ENCODE data around the gene ZSCAN20. TPM values are rescaled to one million over a fixed set of nuclear protein-coding genes. Genes with fewer than 3 reads are reported as not detected.

The ZSCAN20 gene
- total and polyA plus RNA-seq, 2 of the 4 experiments (the other 2 are of a cell fraction) = 2.1 to 11.1 TPM

DNA sequence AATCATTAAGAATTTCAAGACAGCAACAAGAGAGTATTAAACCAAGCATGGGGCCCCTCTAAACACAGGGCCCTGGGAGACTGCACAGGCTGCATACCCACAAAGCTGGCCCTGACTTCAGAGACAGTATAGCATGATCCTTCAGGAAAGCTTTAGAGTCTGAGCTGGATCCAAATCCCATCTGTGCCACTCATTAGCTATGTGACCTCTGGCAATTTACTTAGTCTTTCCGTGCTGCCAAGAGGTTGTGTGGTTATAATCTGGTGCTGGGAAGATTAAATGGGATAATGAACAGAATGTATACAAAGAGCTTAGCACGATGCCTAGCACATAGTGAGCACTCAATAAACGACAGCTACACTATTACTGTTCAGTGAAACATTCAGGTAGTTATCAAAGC lies 45.5 kb upstream of the ZSCAN20 start:
- dilution Hi-C loops (cut with HindIII; ENCODE audit: low sequenced_read_pairs, unreplicated experiment) = no loop called here
- Histone ChIP-seq H2BK15ac (ENCODE audit: low read depth, low read length) (no peak overlapping the region), H4K20me1 (ENCODE audit: insufficient read depth, low read length) (no peaks in the 10 kb centered on the region), H3K4ac (ENCODE audit: low read depth, low read length) (no peak overlapping the region), H3K27me3 (ENCODE audit: control insufficient read depth, insufficient read depth, low read length) (no peaks in the 10 kb centered on the region), H3K23ac (ENCODE audit: low read depth, low read length) (no peak overlapping the region), H3K36me3 (ENCODE audit: control insufficient read depth, insufficient read depth, low read length) (no peaks in the 10 kb centered on the region), H2BK20ac (ENCODE audit: low read depth, low read length) (no peak overlapping the region), H3K4me2 (ENCODE audit: low read depth, low read length) (no peak overlapping the region), H4K8ac (ENCODE audit: low read depth in 2 of 2, low read length in 2 of 2) (no peak overlapping the region), H4K5ac (ENCODE audit: low read depth, low read length) (no peak overlapping the region), H2BK120ac (ENCODE audit: low read depth, low read length) (no peak overlapping the region), H3K27ac (ENCODE audit: insufficient read depth, low read length) (no peak overlapping the region), H4K91ac (ENCODE audit: insufficient read depth, low read depth, low read length) (no peak overlapping the region), H2AK9ac (replicated peaks; ENCODE audit: low read depth, low read length, poor library complexity) (no peak overlapping the region), H3K9ac (ENCODE audit: low read depth, low read length) (no peak overlapping the region), H3K9me1 (ENCODE audit: insufficient read depth, low read length) (0 out of 2 replicates have a peak, but pooled peaks cover 2% of the 10 kb centered on the region), H2BK5ac (ENCODE audit: low read depth, low read length, poor library complexity, severe bottlenecking) (no peak overlapping the region), H3K79me1 (ENCODE audit: low read depth in 1 of 2, low read length in 2 of 2) (peaks cover 9 to 18% of the 10 kb centered on the region in 2 experiments), H2AK5ac (ENCODE audit: low read depth, low read length) (no peak overlapping the region), H3K4me3 (ENCODE audit: insufficient read depth, low read depth, low read length) (no peak overlapping the region), H3K14ac (replicated peaks; ENCODE audit: low read depth, low read length) (no peak overlapping the region), H3K18ac (ENCODE audit: low read depth, low read length) (no peak overlapping the region), H3K56ac (ENCODE audit: extremely low read depth, insufficient read depth, low read length) (no peak overlapping the region), H2AFZ (replicated peaks; ENCODE audit: low read length, poor library complexity) (no peak overlapping the region), H3K9me3 (ENCODE audit: control insufficient read depth, insufficient read depth, low read length) (no peaks in the 10 kb centered on the region), H3K4me1 (ENCODE audit: control insufficient read depth, insufficient read depth, low read length) (peaks cover 5% of the 10 kb centered on the region)
- WGBS, 2 experiments (ENCODE audit: extremely low coverage in 2 of 2, insufficient read length in 1 of 2) = no CpG with 5 or more reads among the region's 3 CpGs
- intact Hi-C loops (cut with micrococcal nuclease) = no loop called here
- no TSS peak for BruUV-seq (replicated peaks)
- in situ Hi-C loops (cut with MboI; ENCODE audit: low sequenced_read_pairs) = no loop called here
- CTCF ChIA-PET = interaction anchor here (0.8 kb wide), 1 partner anchor 129 kb away, joined by 3 read pairs; no protein-coding TSS in a partner anchor
- TF ChIP-seq MAFK (IDR thresholded peaks at IDR 0.05; ENCODE audit: low read depth, low read length) = no peak
- no peak for TF ChIP-seq RFX5 (IDR thresholded peaks at IDR 0.05; ENCODE audit: low read depth, low read length)
- TF ChIP-seq NFE2L2 (IDR thresholded peaks at IDR 0.05; ENCODE audit: low read depth, low read length) = no peak
- TF ChIP-seq MAZ (IDR thresholded peaks at IDR 0.05; ENCODE audit: borderline replicate concordance, low read depth, low read length) = no peak
- TF ChIP-seq, protein P1, sequence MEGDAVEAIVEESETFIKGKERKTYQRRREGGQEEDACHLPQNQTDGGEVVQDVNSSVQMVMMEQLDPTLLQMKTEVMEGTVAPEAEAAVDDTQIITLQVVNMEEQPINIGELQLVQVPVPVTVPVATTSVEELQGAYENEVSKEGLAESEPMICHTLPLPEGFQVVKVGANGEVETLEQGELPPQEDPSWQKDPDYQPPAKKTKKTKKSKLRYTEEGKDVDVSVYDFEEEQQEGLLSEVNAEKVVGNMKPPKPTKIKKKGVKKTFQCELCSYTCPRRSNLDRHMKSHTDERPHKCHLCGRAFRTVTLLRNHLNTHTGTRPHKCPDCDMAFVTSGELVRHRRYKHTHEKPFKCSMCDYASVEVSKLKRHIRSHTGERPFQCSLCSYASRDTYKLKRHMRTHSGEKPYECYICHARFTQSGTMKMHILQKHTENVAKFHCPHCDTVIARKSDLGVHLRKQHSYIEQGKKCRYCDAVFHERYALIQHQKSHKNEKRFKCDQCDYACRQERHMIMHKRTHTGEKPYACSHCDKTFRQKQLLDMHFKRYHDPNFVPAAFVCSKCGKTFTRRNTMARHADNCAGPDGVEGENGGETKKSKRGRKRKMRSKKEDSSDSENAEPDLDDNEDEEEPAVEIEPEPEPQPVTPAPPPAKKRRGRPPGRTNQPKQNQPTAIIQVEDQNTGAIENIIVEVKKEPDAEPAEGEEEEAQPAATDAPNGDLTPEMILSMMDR (conservative IDR thresholded peaks at IDR 0.05; ENCODE audit: low read depth, low read length) = no peak
- TF ChIP-seq FOS (IDR thresholded peaks at IDR 0.05; ENCODE audit: low read depth, low read length) = no peak
- TF ChIP-seq, protein P2, sequence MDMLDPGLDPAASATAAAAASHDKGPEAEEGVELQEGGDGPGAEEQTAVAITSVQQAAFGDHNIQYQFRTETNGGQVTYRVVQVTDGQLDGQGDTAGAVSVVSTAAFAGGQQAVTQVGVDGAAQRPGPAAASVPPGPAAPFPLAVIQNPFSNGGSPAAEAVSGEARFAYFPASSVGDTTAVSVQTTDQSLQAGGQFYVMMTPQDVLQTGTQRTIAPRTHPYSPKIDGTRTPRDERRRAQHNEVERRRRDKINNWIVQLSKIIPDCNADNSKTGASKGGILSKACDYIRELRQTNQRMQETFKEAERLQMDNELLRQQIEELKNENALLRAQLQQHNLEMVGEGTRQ (IDR thresholded peaks at IDR 0.05; ENCODE audit: low read depth, low read length) = no peak
- TF ChIP-seq RCOR1 (IDR thresholded peaks at IDR 0.05; ENCODE audit: insufficient replicate concordance, low read length) = no peak
- TF ChIP-seq, protein P3, sequence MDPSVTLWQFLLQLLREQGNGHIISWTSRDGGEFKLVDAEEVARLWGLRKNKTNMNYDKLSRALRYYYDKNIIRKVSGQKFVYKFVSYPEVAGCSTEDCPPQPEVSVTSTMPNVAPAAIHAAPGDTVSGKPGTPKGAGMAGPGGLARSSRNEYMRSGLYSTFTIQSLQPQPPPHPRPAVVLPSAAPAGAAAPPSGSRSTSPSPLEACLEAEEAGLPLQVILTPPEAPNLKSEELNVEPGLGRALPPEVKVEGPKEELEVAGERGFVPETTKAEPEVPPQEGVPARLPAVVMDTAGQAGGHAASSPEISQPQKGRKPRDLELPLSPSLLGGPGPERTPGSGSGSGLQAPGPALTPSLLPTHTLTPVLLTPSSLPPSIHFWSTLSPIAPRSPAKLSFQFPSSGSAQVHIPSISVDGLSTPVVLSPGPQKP (IDR thresholded peaks at IDR 0.05; ENCODE audit: borderline replicate concordance, low read depth, low read length) = no peak
- TF ChIP-seq POLR2A (IDR thresholded peaks at IDR 0.05; ENCODE audit: low read depth, low read length) = no peak
- no peak for TF ChIP-seq BHLHE40 (IDR thresholded peaks at IDR 0.05; ENCODE audit: low read depth, low read length)
- TF ChIP-seq CEBPB (IDR thresholded peaks at IDR 0.05; ENCODE audit: low read depth, low read length) = no peak
- TF ChIP-seq SMC3 (IDR thresholded peaks at IDR 0.05; ENCODE audit: low read depth, low read length) = no peak
- POLR2A ChIA-PET (ENCODE audit: unreplicated experiment) = no interaction called here
- ATAC-seq (ENCODE audit: low read depth) (no peak), DNase-seq (no peak)

Data from IMR-90 (cell line).